B cell (primary cell): ENCODE data around the gene QSER1. TPM values are rescaled to one million over a fixed set of nuclear protein-coding genes. Genes with fewer than 3 reads are reported as not detected.

ENCODE experiments used
- ATAC-seq: fragments of 200-7000 bp; cut with Tn5 transposase; one replicate; pipeline ENCODE4 v1.10.0; 2021; ENCODE audit warnings: low read depth, mild to moderate bottlenecking, moderate number of reproducible peaks, moderate library complexity
- CTCF ChIA-PET: fragments of 350-600 bp; sonication (Branson Sonifier 250); formaldehyde crosslinking; loops from one replicate; lab custom pipeline; 2021; ENCODE audit warnings: antibody characterized with exemption, inconsistent platforms; lab: Charles Lee
- POLR2A ChIA-PET: fragments of 350-600 bp; sonication (Branson Sonifier 250); formaldehyde crosslinking; loops from one replicate; lab custom pipeline; 2021; ENCODE audit warnings: antibody characterized with exemption; lab: Charles Lee
- DNase-seq: peaks from one replicate; pipeline ENCODE4 v3.0.0; 2013
- H2AFZ ChIP-seq: 2 replicates; pipeline ENCODE4 v1.6.1; 2012; ENCODE audit warnings: mild to moderate bottlenecking, low read depth, low read length; ENCODE audit not compliant: insufficient read depth, poor library complexity, severe bottlenecking
- H3K27ac ChIP-seq, 2 donors: 1 replicate in 1 of 2; 2 replicates in 1 of 2; pipeline ENCODE4 v1.5.1; 2012 to 2013; ENCODE audit warnings: low read length in 2 of 2, mild to moderate bottlenecking in 2 of 2, moderate library complexity in 1 of 2
- H3K27me3 ChIP-seq, 4 experiments: fragments of 200-600 bp in 1 of 4; sonication (generic) in 1 of 4; replicated peaks in 1 of 4; 1 replicate in 2 of 4; 2 replicates in 2 of 4; pipeline versions ENCODE4 v1.6.1 to v1.7.0; 2013 to 2016; ENCODE audit warnings: low read length in 3 of 4, mild to moderate bottlenecking in 2 of 4, mixed read lengths in 1 of 4, moderate library complexity in 1 of 4; ENCODE audit not compliant: insufficient read depth in 4 of 4, control insufficient read depth in 3 of 4; ENCODE audit errors: control extremely low read depth in 1 of 4
- H3K36me3 ChIP-seq, 2 experiments: replicated peaks in 1 of 2; 1 replicate in 1 of 2; 2 replicates in 1 of 2; pipeline versions ENCODE4 v1.6.1 to v1.7.1; 2013; ENCODE audit warnings: low read length in 1 of 2; ENCODE audit not compliant: insufficient read depth in 2 of 2, control insufficient read depth in 1 of 2; ENCODE audit errors: control extremely low read depth in 1 of 2, extremely low read depth in 1 of 2
- H3K4me1 ChIP-seq, 2 donors: fragments of 200-600 bp in 1 of 2; sonication (generic) in 1 of 2; 1 replicate in 1 of 2; 2 replicates in 1 of 2; pipeline versions ENCODE4 v1.5.1 to v1.6.1; 2013 to 2017; ENCODE audit warnings: low read length in 2 of 2; ENCODE audit not compliant: control insufficient read depth in 2 of 2, insufficient read depth in 2 of 2
- H3K4me2 ChIP-seq: replicated peaks from 2 replicates; pipeline ENCODE3; 2012; ENCODE audit warnings: mild to moderate bottlenecking, low read depth, low read length; ENCODE audit not compliant: poor library complexity, severe bottlenecking
- H3K4me3 ChIP-seq, 5 experiments: fragments of 200-600 bp in 1 of 5; sonication (generic) in 1 of 5; 1 replicate in 3 of 5; 2 replicates in 2 of 5; pipeline versions ENCODE4 v1.5.1 to v1.7.0; 2011 to 2016; ENCODE audit warnings: low read length in 4 of 5, mild to moderate bottlenecking in 4 of 5, low read depth in 2 of 5, control low read depth in 1 of 5, moderate library complexity in 1 of 5; ENCODE audit not compliant: insufficient read depth in 1 of 5; ENCODE audit errors: control extremely low read depth in 1 of 5, extremely low read depth in 1 of 5
- H3K79me2 ChIP-seq: fragments of 200-600 bp; sonication (generic); one replicate; pipeline ENCODE4 v1.6.0; 2016; ENCODE audit warnings: low read length; ENCODE audit not compliant: control insufficient read depth, insufficient read depth
- H3K9ac ChIP-seq: fragments of 200-600 bp; sonication (generic); 2 replicates; pipeline ENCODE4 v1.6.1; 2017; ENCODE audit warnings: mild to moderate bottlenecking, low read length, moderate library complexity
- H3K9me3 ChIP-seq, 3 donors: one replicate each; pipeline versions ENCODE4 v1.6.1 to v1.7.1; 2013; ENCODE audit warnings: low read length in 2 of 3; ENCODE audit not compliant: control insufficient read depth in 2 of 3, insufficient read depth in 1 of 3; ENCODE audit errors: control extremely low read depth in 1 of 3
- H4K20me1 ChIP-seq: 2 replicates; pipeline ENCODE4 v1.6.0; 2012; ENCODE audit warnings: mild to moderate bottlenecking, low read length; ENCODE audit not compliant: insufficient read depth, control insufficient read depth, poor library complexity, severe bottlenecking
- H3K27ac Mint-ChIP-seq: one replicate; pipeline ENCODE4 v1.8.0; 2021; ENCODE audit warnings: mixed read lengths
- H3K27me3 Mint-ChIP-seq: one replicate; pipeline ENCODE4 v1.8.0; 2021; ENCODE audit warnings: mixed read lengths
- H3K4me1 Mint-ChIP-seq: one replicate; pipeline ENCODE4 v1.8.0; 2021; ENCODE audit warnings: mixed read lengths
- H3K4me3 Mint-ChIP-seq: one replicate; pipeline ENCODE4 v1.8.0; 2021; ENCODE audit warnings: mixed read lengths
- H3K9me3 Mint-ChIP-seq: one replicate; pipeline ENCODE4 v1.8.0; 2022; ENCODE audit warnings: mixed read lengths; ENCODE audit not compliant: insufficient read depth
- CTCF ChIP-seq: fragments of 200-600 bp; IDR thresholded peaks from one replicate; pipeline ENCODE4 v1.8.0; 2022; ENCODE audit warnings: antibody characterized with exemption, mild to moderate bottlenecking
- EZH2 ChIP-seq: IDR thresholded peaks from 2 replicates; pipeline ENCODE4 v1.6.1; 2012; ENCODE audit warnings: borderline replicate concordance, low read depth, mild to moderate bottlenecking, moderate library complexity, low read length; ENCODE audit not compliant: insufficient read depth, poor library complexity, severe bottlenecking
- WGBS: methylation state at CpG from one replicate; pipeline ENCODE4 v1.1.5; 2013; ENCODE audit warnings: missing lambda C conversion rate; ENCODE audit not compliant: insufficient coverage; 5-methylcytosine and 5-hydroxymethylcytosine counted together
- intact Hi-C: fragments of 100-400 bp; cut with micrococcal nuclease; formaldehyde crosslinking; loops from one replicate; pipeline ENCODE4 v1.10.0; 2022
- polyA plus RNA-seq: library from polyadenylated mRNA; depleted of rRNA; stranded (reverse); fragments of >200 nt; gene quantifications from 2 replicates; pipeline ENCODE4 v1.2.3, GENCODE V29; 2012
- total RNA-seq, 2 donors: library from RNA; stranded (reverse); fragments of 120-200 nt in 1 of 2; gene quantifications; 1 replicate in 1 of 2; 2 replicates in 1 of 2; pipeline versions ENCODE4 v1.2.3 to v1.2.4, GENCODE V29; 2013 to 2022

QSER1 gene
- total and polyA plus RNA-seq, 2 donors (not counting 1 experiment from before 2014, with no cell fraction given) = 2.5 to 23.1 TPM

DNA sequence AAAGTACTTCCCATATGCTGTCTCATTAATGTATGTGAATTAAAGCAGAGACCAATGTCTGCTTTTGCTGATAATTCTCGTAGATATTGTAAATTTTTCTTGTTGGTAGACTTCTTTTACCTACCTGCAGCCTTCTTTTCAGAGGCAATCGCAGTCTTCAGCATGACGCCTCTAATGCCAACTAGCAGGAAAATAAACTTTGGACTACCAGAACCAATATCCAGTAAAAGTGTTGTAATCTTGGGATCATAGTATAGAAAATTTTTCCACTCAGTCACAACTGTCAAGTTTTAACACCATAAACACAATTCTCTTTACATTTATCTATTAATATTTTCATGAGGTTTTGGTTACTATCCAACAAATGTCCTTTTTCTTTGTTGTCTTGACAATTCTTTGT lies 125.4 kb downstream of the QSER1 start:
- peaks cover 10% of the 10 kb centered on the region for H3K4me1 Mint-ChIP-seq
- no peak for TF ChIP-seq CTCF
- DNase-seq = no peak
- H3K27me3 Mint-ChIP-seq = peaks cover 61% of the 10 kb centered on the region
- H3K9me3 ChIP-seq = peaks cover 0 to 9% (median 0%) of the 10 kb centered on the region in 3 donors
- H3K4me2 ChIP-seq = no peak overlapping the region
- H2AFZ ChIP-seq = no peak overlapping the region
- no peaks in the 10 kb centered on the region for H3K79me2 ChIP-seq
- no peak overlapping the region for H3K4me3 ChIP-seq
- no peak overlapping the region for H3K27ac Mint-ChIP-seq
- intact Hi-C loops = loop anchor here (1.0 kb wide), 1 partner anchor 21 kb away; the partner anchor contains the start of gene TCP11L1
- POLR2A ChIA-PET = no interaction called here
- H3K9ac ChIP-seq = no peak overlapping the region
- no peaks in the 10 kb centered on the region for H3K36me3 ChIP-seq
- H3K27ac ChIP-seq = no peak overlapping the region
- H3K9me3 Mint-ChIP-seq = no peaks in the 10 kb centered on the region
- WGBS = no CpG with 5 or more reads among the region's 3 CpGs
- H3K4me1 ChIP-seq = peaks cover 5 to 11% of the 10 kb centered on the region in 2 donors
- H3K4me3 Mint-ChIP-seq = no peak overlapping the region
- no peaks in the 10 kb centered on the region for H4K20me1 ChIP-seq
- H3K27me3 ChIP-seq = peaks cover 0 to 33% (median 26%) of the 10 kb centered on the region in 4 experiments
- ATAC-seq = no peak
- CTCF ChIA-PET = no interaction called here

DNA sequence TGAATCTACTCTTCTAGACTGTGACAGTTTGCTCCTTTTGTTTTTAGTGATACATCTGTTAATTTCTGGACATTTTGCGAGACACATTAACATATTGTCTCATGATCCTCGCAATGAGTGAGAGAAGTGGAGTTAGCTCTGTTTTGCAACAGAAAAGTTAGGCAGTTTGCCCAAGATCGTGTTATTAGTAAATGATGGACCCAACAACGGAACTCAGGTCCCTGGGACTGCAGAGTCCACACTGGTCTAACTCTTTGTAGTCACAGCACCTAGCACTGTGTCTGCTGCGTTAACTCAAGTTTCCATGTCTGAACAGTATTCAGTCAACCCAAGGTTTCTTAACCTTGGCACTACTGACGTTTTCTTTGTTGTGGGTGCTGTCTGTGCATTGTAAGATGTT lies 126.2 kb downstream of the QSER1 start:
- H3K4me1 ChIP-seq = peaks cover 5 to 11% of the 10 kb centered on the region in 2 donors
- no peak overlapping the region for H3K4me3 ChIP-seq
- H4K20me1 ChIP-seq = no peaks in the 10 kb centered on the region
- peaks cover 0 to 9% (median 0%) of the 10 kb centered on the region in 3 donors for H3K9me3 ChIP-seq
- ChIA-PET POLR2A (no interaction called here), CTCF (no interaction called here)
- no peak overlapping the region for H2AFZ ChIP-seq
- Mint-ChIP-seq H3K9me3 (no peaks in the 10 kb centered on the region), H3K27ac (no peak overlapping the region), H3K4me1 (peaks cover 10% of the 10 kb centered on the region), H3K4me3 (no peak overlapping the region), H3K27me3 (peaks cover 58% of the 10 kb centered on the region)
- DNase-seq (no peak), ATAC-seq (no peak)
- 85% methylated on average over 5 of the region's 6 CpGs for WGBS
- no peak for TF ChIP-seq CTCF
- no peak for TF ChIP-seq EZH2
- H3K27me3 ChIP-seq = peaks cover 0 to 33% (median 26%) of the 10 kb centered on the region in 4 experiments
- intact Hi-C loops = no loop called here
- no peak overlapping the region for H3K9ac ChIP-seq
- no peaks in the 10 kb centered on the region for H3K36me3 ChIP-seq
- no peak overlapping the region for H3K4me2 ChIP-seq
- H3K79me2 ChIP-seq = no peaks in the 10 kb centered on the region
- H3K27ac ChIP-seq = no peak overlapping the region
